DMS 273 (cell line): ENCODE results near the gene FAM193B.
A peak's percentile ranks its signal among the peaks of the same experiment; 100 is the strongest.
"Not testable (repeated sequence)": the region's sequence is repeated elsewhere in the genome, so short reads cannot be mapped to it uniquely, and the experiment has no call there.

Source experiments
- DNase-seq: peaks from one replicate; lab custom pipeline; 2025; ENCODE audit not compliant: unreplicated experiment; lab: John Stamatoyannopoulos, UW

The FAM193B gene

DNA sequence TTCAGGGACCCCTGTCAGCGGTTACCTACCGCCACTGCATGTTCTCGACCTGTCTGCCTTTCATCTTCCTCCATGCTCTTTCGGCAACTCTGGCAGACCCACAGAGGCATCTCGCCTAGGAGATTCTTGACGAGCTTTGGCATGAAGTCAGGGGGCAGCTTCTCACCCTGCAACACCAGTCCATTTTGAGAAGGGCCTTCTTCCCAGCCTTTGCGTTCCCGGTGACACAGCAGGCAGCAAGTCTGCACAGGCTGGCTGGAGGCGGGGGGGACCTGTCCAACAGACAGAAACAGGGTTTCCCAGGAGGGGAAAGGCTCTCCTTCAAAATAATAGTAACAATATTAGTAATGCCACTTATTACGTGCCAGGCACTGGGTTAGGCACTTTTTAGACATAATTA, 15.5 kb downstream of the FAM193B start:
- no peak for DNase-seq

DNA sequence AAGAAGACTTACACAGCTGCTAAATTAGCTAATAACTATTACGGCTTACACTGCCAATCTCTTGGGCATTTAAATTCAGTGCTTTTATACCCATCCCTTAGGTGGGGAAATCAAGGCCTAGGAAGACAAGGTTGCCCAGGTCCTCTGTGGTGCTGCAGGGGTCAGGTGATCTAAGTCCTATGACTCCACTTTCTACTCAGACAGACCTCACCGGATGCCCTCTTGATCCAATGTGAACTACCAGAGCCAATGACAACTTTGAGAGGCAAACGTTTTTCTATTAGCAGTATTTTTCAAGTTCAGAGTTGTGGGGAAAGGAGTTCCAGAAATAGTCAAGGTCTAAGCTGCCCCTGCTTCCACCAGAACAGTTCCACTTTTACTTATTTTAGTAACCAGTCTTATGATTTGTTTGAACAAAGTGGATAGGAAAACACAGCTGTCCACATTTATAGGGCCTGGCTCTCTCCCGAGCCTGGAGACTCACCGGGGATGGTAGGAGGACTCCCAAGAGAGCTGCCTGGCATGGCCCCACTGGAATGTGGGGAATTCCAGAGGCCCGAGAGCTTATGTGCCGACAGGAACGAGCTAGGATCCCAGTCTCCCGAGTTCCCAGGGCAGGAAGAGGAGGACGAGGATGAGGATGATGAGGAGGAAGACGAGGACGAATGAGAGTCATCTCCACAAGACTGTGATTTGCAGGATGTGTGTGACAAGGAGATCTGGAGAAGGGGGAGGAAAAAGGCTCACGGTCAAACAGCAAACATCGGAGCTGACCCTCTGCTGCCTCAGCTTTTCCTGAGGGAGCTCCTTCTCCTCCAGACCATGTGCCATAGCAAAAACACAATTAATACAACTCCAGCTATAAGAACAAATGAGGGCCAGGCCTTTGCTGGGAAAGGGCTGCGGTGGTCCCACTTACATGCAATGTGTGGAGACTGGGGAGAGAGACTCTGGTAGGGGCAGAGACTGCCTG, 16.7 kb downstream of the FAM193B start:
- no peak for DNase-seq

DNA sequence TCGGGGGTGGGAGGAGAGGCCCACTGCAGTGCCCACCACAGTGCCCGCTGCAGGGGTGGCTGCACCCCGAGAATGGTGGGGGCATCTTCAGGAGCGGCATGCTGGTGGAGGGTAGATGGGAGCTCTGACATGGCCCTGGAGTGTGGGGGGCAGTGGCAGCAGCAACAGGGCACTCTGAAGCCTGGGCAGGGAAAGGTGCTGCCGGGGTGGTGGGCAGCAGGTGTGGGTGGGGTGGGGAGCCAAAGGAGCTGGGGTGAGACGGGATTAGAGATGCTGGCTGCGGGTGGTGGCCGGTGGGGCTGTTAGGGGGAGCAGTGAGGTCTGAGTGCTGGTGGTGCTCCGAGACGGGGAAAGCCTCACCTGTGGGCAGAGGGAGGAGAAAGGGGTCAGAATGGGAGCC, 18.0 kb downstream of the FAM193B start:
- no peak for DNase-seq

DNA sequence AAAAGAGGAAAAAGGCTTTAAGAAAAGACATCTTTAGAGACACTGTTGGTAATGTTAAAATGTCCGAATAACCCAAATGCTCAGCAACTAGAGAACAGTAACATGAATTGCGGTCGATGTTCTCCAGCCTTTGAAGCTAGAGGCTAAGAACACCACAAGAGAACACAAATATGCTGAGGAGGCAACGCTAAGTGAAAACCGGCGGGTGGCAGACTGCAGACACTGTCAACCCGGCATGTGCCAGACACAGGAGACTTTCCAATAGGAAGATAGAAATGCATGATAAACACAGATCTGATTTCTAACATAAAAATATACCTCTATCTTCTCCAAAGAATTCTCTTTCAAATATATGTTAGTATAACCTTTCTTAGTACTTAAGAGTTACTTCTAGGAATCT, 19.2 kb downstream of the FAM193B start:
- DNase-seq: no peak

DNA sequence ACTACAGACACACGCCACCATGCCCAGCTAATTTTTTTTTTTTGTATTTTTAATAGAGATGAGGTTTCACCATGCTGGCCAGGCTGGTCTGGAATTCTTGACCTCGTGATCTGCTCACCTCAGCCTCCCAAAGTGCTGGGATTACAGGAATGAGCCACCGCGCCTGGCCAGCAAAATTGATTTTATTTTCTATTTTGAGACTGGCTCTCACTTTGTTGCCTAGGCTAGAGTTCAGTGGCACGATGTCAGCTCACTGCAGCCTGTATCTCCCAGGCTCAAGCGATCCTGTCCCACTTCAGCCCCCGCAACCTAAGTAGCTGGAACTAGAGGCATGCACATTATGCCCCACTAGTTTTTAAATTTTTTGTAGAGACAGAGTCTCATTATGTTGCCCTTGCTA, 19.9 kb downstream of the FAM193B start:
- DNase-seq: not testable (repeated sequence)

DNA sequence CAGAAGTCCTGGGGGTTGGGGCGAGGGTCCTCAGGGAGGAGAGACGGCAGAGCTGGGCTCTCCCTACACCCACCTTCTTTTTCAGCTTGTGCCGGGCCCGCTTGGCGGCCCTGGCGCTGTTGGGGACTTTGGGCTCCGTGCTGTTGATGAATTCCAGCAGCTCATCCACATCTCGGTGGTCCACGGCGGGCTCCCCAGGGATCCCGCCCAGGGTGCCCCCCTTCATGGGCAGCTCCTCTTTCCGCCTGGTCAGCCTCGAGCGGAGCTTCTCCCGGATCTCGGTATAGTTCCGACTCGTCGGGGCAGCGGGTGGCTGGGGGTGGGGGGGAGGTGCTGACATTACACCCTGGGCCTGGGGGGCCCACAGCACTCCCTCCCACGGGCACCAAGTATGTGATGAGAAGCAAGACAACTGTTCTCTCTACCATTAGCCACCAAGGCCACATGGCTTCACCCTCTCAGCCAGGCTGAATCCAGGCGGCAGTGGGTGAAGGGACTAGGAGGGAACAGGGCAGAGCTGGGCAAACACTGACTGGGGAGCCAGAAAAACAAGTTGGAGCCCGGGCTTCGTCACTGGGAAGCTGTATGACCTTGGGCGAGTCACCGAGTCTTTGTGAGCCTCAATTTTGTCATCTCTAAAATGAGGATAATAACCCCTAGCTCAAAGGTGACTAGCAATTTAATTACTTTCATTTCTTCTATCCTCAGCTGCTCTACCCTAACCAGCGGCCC, 23.0 kb downstream of the FAM193B start:
- no peak for DNase-seq

DNA sequence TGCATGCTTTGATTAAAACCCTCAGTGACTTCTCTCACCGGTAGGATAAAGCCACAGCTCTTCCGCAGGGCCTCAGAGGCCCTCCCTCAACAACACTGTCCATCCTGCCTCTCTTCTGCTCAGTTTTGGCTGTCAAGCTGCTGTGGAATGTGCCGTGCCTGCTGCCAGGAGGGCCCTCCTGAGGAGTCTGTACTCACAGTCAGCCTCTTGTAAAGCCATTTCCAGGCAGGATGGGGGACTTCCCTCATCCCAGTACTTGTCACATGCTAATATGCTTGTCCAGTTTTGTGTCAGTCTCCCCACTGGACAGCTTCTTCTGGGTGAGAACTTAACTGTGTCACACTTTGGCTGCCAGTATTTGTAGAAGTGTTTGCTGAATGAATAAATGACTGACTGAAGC, 23.7 kb downstream of the FAM193B start:
- no peak for DNase-seq

DNA sequence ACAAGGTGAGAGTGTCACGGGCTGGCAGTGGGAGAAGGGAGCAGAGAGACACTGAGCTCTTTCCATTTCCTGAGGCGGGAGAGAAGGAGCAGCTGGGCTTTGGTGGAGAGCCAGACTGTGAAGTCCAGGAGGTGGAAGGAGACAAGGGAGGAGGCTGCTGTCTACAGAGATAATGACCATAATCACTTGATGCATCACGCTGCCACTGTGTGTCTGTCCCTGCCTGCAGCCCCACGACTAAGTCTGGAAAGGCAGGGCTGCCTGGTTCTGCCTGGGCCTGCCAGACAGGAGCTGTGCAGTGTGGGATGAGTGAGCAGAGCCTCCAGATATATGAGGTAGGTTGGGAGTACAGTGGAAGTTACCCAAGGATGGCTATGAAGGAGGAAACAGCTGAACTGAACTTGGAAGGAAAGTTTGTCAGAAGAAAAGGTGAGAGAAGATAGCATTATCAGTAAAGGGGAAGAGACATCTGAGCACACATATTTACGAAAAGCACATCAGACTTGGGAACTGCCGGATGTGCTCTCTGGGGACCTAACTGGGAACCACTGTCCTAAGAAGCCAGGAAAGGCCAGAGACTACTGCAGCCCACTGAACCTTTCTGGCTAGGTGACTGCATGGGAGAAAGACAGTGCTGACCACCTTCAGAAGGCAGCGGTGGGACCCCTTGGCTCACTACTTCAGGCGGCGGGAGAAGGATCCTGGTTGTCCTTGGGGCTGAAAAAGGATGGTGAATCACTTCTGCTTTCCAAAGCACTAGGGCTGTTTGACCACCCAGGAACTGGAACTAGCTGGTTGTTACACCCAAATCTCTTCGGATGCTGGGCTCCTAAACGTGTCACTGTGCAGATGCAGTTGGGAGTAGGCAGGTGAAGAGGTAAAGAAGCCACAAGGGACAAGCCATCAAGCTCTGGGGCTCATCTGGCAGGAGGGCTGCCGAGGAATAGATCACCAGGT, 24.8 kb downstream of the FAM193B start:
- no peak for DNase-seq

DNA sequence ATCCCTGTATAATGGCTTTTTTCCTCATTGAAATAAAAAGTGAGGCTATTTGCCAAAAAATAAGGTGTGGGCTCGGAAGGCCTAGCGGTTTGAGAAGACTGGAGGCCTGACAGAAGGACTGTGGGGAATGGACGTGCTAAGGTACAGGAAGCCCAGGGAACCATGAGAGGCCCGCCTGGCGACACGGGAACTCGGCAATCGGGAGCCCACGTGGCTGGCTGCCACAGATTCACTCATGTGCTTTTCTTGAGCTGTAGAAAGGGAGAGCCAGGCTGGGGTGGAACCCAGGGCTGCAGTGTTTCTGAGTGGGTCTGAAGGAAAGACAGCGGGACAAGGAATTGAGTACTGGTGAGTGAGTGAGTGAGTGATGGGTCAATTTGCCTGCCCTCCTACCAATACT, 25.7 kb downstream of the FAM193B start:
- DNase-seq: no peak

DNA sequence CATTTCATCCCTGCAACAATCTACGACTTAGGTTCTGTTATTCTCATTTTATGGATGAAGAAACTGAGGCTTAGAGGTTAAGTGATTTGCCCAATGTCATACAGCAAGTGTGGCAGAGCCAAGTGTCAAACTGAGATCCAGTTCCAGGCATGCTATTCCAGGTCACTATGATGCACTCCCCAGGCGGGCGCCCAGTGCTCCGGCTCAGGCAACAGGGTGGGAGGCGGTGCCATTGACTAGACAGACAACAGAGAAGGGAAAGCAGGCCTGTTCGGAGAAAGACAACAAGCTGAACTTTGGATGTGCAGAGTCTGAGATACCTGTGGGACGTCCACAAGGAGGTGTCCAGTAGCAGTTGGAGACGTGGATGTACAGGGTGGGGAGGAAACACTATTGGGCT, 26.8 kb downstream of the FAM193B start:
- DNase-seq: no peak

DNA sequence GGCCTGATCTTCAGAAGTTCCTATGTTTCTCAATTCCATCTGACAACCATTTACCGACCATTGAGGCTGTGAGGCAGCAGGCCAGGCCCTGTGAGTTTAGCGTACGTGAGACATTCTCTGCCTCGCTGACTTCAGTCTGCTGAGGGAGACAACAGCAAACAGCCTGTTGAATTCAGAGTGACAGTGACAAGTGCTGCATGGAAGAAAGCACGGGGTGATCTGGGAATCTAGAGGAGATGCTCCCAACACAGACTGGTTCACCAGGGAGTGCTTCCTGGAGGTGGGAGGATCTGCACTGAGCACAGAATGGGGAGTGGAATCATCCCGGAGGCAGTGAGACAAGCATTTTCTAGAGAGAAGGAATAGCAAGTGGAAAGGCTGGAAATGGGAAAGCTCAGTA, 27.6 kb downstream of the FAM193B start:
- no peak for DNase-seq

DNA sequence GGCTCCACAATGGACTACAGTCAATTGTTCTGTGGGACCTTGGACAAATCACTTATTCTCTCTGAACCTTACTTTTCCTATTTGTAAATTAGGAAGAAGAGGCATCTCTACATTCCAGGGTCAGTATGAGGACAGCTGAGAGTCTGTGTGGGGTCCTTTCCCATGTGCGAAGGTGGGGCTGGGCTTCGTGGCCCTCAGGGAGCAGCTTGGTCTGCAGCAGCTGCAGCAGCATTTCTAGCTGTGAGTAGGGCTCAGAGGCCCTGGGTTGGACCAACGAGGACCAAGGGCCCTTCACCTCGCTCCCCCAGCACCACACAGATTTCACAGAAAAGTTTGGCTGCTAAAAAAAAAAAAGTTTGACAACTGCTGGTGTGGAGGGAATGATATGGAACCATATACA, 28.2 kb downstream of the FAM193B start:
- no peak for DNase-seq

DNA sequence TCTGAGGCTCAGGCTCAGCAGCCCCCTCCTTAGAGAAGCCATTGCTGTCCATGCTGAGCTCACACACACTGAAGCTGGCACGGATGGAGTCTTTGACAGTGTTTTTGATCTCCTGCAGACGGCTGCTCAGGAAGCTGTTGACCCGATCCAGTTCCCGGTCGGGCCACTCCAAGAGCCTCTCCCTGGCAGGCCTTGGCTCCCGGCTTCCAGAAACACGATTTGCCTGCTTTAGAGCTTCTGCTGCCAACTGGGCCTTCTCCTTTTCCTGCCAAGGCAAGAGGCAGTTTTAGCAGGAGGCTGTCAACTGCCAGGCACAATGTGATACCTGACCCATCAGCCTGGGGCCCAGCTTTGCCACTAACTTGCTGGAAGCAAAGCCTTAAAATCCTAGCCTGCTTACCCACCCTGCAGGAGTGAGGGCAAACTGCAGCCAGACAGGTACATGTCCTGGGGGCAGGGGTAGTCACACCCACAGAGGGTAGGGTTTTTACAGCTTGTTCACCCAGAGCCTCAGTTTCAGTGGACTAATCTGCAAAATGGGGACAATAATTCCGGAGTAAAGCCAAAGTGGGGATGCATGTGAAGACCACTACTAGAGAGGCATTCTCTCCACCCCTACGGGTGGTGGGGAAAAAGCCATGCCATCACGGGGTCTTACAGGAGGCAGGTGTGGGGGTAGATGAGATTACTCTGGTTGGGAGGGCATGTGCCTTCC, 29.3 kb downstream of the FAM193B start:
- DNase-seq: no peak

DNA sequence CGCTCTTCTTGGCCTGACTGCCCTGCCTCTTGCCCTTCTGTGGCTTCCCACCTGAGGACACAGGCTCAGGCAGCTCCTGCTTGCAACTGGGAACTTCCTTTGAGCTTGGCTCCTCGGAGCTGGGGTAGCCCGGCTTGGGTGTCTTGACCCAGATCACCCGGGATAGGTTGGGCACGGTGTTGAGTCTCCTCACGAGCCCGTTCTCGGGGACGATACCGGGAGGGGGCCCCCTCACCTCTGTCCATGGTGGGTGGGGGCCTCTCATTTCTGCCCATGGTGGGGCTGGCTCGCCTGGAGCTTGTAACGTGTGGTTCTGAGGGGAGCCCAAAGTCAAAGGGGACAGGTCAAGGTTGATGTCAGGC, 29.8 kb downstream of the FAM193B start:
- no peak for DNase-seq

DNA sequence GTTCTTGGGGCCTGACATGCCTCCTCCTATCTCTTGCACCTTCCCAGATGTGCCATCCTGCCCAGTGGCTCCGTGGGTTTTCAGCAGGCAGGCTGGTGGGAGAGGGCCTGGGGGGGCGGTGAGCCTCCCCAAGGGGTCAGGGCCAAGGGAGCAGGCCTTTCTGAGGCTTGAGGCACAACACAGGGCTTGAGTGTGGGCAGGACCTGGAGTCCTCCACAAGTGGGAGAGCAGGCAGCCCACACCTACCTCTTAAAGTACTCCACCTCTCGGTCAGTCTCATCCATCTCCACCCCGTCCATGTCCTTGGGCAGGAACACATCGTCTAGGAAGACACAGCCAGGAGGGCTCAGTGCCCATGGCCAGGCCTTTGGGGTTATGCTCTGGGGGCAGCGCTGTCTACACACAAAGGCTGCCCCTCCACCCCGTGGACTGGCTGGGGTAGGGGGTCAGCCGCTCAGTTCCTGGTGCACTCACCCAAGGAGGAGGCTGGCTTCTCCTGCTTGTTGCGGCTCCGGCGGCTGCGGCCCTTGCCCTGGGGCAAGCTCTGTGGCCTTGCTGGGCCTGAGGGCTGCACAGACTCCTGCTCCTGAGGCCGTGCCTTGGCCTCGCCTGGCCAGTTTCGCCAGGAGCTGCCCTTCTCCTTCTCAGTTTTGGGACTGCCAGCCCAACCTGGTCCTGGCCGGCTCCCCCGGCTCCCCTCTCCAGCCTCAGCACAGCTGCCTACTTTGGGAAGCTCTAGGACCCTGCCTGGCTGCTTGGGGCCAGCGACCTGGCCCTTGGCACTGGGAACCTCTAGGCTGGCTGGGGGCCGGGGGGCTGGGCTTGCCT, 30.4 kb downstream of the FAM193B start:
- DNase-seq: no peak

DNA sequence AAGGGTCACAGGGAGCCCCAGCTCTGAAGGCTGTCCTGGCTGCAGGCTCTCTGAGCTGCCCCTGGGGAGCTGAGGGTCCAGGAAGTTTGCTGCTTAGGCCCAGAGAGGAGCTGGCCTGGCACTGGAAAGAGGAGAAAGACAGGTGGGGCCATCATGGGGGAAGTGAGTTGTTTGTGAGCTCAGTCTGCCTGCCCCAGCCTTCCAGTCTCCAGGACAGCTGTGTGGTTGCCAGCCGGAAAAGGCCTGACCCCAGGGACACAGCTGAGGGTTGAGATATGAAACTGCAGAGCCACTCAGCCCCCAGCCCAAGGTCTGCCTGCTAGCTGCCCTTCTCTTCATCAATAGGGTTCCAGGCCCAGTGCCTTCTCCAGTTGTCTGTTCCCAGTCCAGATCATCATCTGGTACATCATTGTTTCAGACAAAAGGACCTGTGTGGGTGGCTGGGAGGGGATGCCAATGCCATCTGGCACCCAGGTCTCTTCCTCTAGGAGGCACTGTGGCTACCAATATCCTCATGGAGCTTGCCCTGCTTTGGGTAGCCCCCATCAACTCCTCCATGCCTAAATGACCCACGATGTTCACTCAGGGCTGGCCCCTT, 33.3 kb downstream of the FAM193B start:
- peak; percentile 62 for DNase-seq

DNA sequence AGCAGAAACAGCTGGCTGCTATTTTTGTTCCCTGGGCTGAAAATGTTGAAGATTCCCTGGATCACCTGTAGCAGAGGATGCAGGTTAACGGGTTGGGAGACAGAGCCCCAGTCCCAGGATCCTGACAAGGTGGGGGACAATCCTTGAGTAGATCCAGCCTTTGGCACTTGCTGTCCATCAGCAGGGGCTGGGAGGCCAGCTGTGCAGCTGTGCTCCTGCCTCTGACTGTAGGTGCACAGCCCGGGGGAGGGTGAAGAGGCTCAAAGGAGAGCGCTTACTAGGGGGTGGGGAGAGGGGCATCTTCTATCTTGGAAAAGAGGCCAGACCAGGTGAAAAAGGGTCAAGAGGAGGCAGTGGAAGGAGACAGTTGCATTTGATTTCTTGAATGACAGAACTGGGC, 34.1 kb downstream of the FAM193B start:
- DNase-seq: no peak

DNA sequence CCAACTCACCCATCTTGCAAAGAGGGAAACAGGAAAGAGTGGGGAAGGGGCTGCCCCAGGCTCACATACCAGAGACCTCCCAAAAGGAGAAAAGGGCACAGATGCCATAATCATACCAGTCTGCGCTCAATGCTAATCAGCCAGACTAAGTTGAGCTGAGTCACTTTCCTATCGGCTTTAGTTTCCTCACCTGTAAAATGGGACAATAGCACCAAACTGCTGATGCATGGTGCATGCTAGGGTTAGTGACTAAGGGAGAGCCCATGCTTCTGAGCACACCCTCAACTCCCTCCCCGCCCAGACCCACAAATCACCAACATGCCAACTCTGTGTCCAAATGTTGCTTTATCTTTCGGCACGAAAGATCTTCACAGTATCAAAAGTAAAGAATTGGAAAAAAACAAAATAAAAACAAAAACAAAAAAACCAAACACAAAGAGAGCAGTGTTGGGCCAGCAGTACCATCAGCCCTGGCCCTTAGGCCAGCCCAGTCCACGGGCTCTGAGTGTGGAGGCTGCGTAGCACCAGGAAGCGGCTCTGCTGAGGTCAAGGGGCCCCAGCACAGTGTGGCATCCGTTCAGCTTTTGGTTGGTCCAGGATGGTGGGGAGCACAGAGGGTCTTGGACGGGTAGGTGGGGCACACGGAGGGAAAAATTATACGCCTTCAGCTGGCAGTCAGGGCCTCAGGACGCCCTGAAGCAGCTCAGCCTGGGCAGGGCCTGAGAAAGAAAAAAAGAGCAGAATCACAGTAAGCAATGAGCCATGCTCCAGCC, 34.7 kb downstream of the FAM193B start:
- DNase-seq: no peak
